ENCODE measurements around the gene RPS6KC1.

RPS6KC1 gene

DNA sequence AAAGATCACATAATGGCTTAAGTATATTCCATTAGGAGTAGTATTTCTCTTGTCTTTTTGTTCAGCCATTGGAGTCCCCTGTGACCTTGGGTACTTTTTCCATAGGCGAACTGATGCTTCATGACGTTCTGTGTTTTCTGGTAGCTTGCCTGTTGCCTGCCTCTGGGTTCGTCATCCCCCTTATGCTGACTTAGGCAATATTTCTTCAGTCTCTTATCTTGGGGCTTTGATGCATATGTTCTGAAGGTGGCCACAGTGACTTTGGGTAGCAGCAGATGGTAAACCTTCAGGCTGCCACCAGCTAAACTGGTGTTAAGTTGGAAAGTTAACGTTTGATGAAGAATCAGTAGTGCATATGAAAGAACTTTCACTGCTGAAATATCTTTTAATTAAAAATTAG, 170.2 kb downstream of the RPS6KC1 start:
- no peak overlapping the region for H3K4me2 ChIP-seq (ENCODE audit: low read length)
- H3F3A ChIP-seq (ENCODE audit: insufficient read depth, low read length): no peaks in the 10 kb centered on the region
- H3K9ac ChIP-seq (ENCODE audit: low read length): no peak overlapping the region
- no peaks in the 10 kb centered on the region for H3K4me1 ChIP-seq (ENCODE audit: insufficient read depth, low read length, severe bottlenecking)
- H3K9me2 ChIP-seq (ENCODE audit: low read depth, low read length): no peaks in the 10 kb centered on the region
- H3K27ac ChIP-seq (ENCODE audit: low read depth, low read length, poor library complexity, severe bottlenecking): no peak overlapping the region
- no peaks in the 10 kb centered on the region for H3K27me3 ChIP-seq (ENCODE audit: insufficient read depth, low read length)
- H3K79me2 ChIP-seq (ENCODE audit: insufficient read depth, low read length): no peaks in the 10 kb centered on the region
- H2AFZ ChIP-seq (ENCODE audit: low read length): no peak overlapping the region
- H3K36me3 ChIP-seq (ENCODE audit: insufficient read depth, low read length): no peaks in the 10 kb centered on the region
- no peak overlapping the region for H3K4me3 ChIP-seq (ENCODE audit: low read depth, low read length, poor library complexity, severe bottlenecking)
- no peaks in the 10 kb centered on the region for H3K9me3 ChIP-seq (ENCODE audit: low read length)
- TF ChIP-seq, protein P1, sequence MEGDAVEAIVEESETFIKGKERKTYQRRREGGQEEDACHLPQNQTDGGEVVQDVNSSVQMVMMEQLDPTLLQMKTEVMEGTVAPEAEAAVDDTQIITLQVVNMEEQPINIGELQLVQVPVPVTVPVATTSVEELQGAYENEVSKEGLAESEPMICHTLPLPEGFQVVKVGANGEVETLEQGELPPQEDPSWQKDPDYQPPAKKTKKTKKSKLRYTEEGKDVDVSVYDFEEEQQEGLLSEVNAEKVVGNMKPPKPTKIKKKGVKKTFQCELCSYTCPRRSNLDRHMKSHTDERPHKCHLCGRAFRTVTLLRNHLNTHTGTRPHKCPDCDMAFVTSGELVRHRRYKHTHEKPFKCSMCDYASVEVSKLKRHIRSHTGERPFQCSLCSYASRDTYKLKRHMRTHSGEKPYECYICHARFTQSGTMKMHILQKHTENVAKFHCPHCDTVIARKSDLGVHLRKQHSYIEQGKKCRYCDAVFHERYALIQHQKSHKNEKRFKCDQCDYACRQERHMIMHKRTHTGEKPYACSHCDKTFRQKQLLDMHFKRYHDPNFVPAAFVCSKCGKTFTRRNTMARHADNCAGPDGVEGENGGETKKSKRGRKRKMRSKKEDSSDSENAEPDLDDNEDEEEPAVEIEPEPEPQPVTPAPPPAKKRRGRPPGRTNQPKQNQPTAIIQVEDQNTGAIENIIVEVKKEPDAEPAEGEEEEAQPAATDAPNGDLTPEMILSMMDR (IDR thresholded peaks at IDR 0.05; ENCODE audit: low read length): no peak
- TF ChIP-seq EZH2 (IDR thresholded peaks at IDR 0.05; ENCODE audit: borderline replicate concordance, low read length): no peak
- H4K20me1 ChIP-seq (ENCODE audit: insufficient read depth, low read length): no peaks in the 10 kb centered on the region

GRCh38 chr1:213227458-213227857, 176.4 kb downstream of the RPS6KC1 start:
- no peaks in the 10 kb centered on the region for H3K9me3 ChIP-seq (ENCODE audit: low read length)
- no peaks in the 10 kb centered on the region for H4K20me1 ChIP-seq (ENCODE audit: insufficient read depth, low read length)
- no peaks in the 10 kb centered on the region for H3K9me2 ChIP-seq (ENCODE audit: low read depth, low read length)
- H3K79me2 ChIP-seq (ENCODE audit: insufficient read depth, low read length): no peaks in the 10 kb centered on the region
- no peaks in the 10 kb centered on the region for H3F3A ChIP-seq (ENCODE audit: insufficient read depth, low read length)
- H3K4me2 ChIP-seq (ENCODE audit: low read length): no peak overlapping the region
- H3K4me1 ChIP-seq (ENCODE audit: insufficient read depth, low read length, severe bottlenecking): no peaks in the 10 kb centered on the region
- no peaks in the 10 kb centered on the region for H3K36me3 ChIP-seq (ENCODE audit: insufficient read depth, low read length)
- H3K27ac ChIP-seq (ENCODE audit: low read depth, low read length, poor library complexity, severe bottlenecking): no peak overlapping the region
- H2AFZ ChIP-seq (ENCODE audit: low read length): no peak overlapping the region
- no peak overlapping the region for H3K4me3 ChIP-seq (ENCODE audit: low read depth, low read length, poor library complexity, severe bottlenecking)
- no peak overlapping the region for H3K9ac ChIP-seq (ENCODE audit: low read length)
- TF ChIP-seq, protein P1 (IDR thresholded peaks at IDR 0.05; ENCODE audit: low read length): no peak
- TF ChIP-seq EZH2 (IDR thresholded peaks at IDR 0.05; ENCODE audit: borderline replicate concordance, low read length): no peak
- no peaks in the 10 kb centered on the region for H3K27me3 ChIP-seq (ENCODE audit: insufficient read depth, low read length)

- H3K9me2 ChIP-seq (ENCODE audit: low read depth, low read length): no peaks in the 10 kb centered on the region
- H3K9ac ChIP-seq (ENCODE audit: low read length): no peak overlapping the region
- H3F3A ChIP-seq (ENCODE audit: insufficient read depth, low read length): no peaks in the 10 kb centered on the region
- H3K27me3 ChIP-seq (ENCODE audit: insufficient read depth, low read length): no peaks in the 10 kb centered on the region
- TF ChIP-seq, protein P1 (IDR thresholded peaks at IDR 0.05; ENCODE audit: low read length): no peak
- no peak for TF ChIP-seq EZH2 (IDR thresholded peaks at IDR 0.05; ENCODE audit: borderline replicate concordance, low read length)
- no peaks in the 10 kb centered on the region for H3K4me1 ChIP-seq (ENCODE audit: insufficient read depth, low read length, severe bottlenecking)
- no peaks in the 10 kb centered on the region for H3K79me2 ChIP-seq (ENCODE audit: insufficient read depth, low read length)
- no peak overlapping the region for H3K27ac ChIP-seq (ENCODE audit: low read depth, low read length, poor library complexity, severe bottlenecking)
- no peak overlapping the region for H3K4me3 ChIP-seq (ENCODE audit: low read depth, low read length, poor library complexity, severe bottlenecking)
- H3K36me3 ChIP-seq (ENCODE audit: insufficient read depth, low read length): no peaks in the 10 kb centered on the region
- H3K4me2 ChIP-seq (ENCODE audit: low read length): no peak overlapping the region
- no peaks in the 10 kb centered on the region for H4K20me1 ChIP-seq (ENCODE audit: insufficient read depth, low read length)
- H2AFZ ChIP-seq (ENCODE audit: low read length): no peak overlapping the region
- no peaks in the 10 kb centered on the region for H3K9me3 ChIP-seq (ENCODE audit: low read length)
These were observed 180.8 kb downstream of the RPS6KC1 start for GRCh38 chr1:213231795-213232231.

All from OCI-LY1 (cell line).